Measurements from ENCODE around the gene MED9. TPM values are rescaled to one million over a fixed set of nuclear protein-coding genes. Genes with fewer than 3 reads are reported as not detected.

Gene MED9
- total and polyA plus RNA-seq, 2 donors: 14.3 TPM

DNA sequence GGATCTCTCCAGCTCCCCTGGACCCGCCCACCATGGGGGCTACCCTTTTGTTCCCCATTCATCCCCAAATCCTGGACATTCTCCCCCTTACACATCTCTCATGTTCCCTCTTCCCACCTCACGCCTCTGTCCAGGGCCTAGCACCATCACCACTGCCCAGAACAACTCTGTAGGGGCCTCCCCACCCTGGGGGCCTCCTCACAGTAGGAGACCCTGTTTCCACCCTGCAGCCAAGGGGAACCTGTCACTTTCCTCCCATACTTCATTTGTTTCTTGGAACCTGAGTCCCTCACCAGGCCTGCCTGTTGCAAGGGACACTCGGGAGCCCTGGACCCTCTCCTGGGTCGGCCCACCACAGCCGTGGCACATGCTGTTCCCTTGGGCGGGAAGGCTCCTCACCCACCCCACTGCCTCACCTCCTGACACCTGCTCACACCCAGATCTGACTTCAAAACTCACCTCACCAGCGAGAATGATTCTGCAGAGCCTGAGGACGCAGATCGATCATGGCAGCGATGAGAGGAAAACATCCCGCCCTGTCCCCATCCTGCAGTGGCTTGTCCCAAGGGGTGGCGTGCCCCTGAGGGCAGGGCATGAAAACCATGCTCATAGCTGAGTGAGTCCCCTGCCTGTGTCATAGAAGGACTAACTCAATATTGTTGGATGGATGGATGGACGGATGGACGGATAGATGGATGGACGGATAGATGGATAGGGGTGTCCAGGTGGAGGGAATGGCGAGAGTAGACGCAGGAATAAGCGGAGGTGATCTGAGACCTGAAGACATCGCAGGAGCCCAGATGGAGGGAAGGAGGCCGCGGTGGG lies 26.2 kb downstream of the MED9 start:
- Histone ChIP-seq H3K27me3 (ENCODE audit: control insufficient read depth in 2 of 2, insufficient read depth in 1 of 2, low read length in 1 of 2) (no peaks in the 10 kb centered on the region), H3K9me3 (ENCODE audit: control insufficient read depth in 2 of 2, insufficient read depth in 1 of 2, low read length in 1 of 2) (peaks cover 0 to 2% of the 10 kb centered on the region in 2 donors), H3K4me3 (ENCODE audit: low read length in 2 of 2) (no peak overlapping the region), H3K27ac (ENCODE audit: low read depth in 1 of 2, low read length in 1 of 2) (no peak overlapping the region), H3K4me1 (ENCODE audit: control insufficient read depth in 2 of 2, insufficient read depth in 2 of 2, low read length in 2 of 2) (no peaks in the 10 kb centered on the region), H3K36me3 (ENCODE audit: control insufficient read depth in 2 of 2, insufficient read depth in 2 of 2, low read length in 1 of 2) (no peaks in the 10 kb centered on the region)
- 96% methylated on average over 21 of the region's 21 CpGs for WGBS
- DNase-seq (ENCODE audit: low read depth in 6 of 9, low spot score in 9 of 9): no peak

DNA sequence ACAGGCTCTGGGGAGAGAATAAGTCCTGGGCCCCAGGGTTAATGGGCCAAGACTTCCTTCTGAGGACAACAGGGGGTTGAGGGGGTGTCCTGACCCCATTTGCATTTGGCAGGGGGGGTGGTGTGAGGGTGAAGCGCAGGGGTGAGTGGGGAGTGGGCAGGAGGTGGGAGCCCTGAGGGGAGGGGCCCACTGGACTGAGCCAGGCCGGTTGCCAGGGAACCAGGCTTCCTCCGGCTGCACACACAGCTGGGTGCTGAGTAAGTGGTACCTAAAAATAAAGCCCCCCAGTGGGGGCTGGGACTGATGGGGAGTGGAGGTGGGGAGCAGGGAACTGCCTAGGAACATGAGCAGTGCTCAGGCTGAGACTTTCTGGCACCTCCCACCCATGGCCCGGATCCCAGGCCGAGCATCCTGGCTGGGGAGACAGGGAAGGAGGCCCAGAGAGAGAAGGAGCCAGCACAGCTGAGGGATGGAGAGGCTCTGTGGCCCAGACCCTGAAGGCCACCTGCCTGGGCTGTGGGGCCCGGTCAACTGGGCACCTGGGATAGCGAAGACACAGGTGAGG lies 26.8 kb downstream of the MED9 start:
- no peak for DNase-seq (ENCODE audit: low read depth in 6 of 9, low spot score in 9 of 9)
- H3K36me3 ChIP-seq (ENCODE audit: control insufficient read depth in 2 of 2, insufficient read depth in 2 of 2, low read length in 1 of 2): no peaks in the 10 kb centered on the region
- H3K27ac ChIP-seq (ENCODE audit: low read depth in 1 of 2, low read length in 1 of 2): no peak overlapping the region
- peaks cover 0 to 2% of the 10 kb centered on the region in 2 donors for H3K9me3 ChIP-seq (ENCODE audit: control insufficient read depth in 2 of 2, insufficient read depth in 1 of 2, low read length in 1 of 2)
- no peaks in the 10 kb centered on the region for H3K27me3 ChIP-seq (ENCODE audit: control insufficient read depth in 2 of 2, insufficient read depth in 1 of 2, low read length in 1 of 2)
- WGBS: 85% methylated on average over 7 of the region's 7 CpGs
- peaks cover 0 to 1% of the 10 kb centered on the region in 2 donors for H3K4me1 ChIP-seq (ENCODE audit: control insufficient read depth in 2 of 2, insufficient read depth in 2 of 2, low read length in 2 of 2)
- no peak overlapping the region for H3K4me3 ChIP-seq (ENCODE audit: low read length in 2 of 2)

DNA sequence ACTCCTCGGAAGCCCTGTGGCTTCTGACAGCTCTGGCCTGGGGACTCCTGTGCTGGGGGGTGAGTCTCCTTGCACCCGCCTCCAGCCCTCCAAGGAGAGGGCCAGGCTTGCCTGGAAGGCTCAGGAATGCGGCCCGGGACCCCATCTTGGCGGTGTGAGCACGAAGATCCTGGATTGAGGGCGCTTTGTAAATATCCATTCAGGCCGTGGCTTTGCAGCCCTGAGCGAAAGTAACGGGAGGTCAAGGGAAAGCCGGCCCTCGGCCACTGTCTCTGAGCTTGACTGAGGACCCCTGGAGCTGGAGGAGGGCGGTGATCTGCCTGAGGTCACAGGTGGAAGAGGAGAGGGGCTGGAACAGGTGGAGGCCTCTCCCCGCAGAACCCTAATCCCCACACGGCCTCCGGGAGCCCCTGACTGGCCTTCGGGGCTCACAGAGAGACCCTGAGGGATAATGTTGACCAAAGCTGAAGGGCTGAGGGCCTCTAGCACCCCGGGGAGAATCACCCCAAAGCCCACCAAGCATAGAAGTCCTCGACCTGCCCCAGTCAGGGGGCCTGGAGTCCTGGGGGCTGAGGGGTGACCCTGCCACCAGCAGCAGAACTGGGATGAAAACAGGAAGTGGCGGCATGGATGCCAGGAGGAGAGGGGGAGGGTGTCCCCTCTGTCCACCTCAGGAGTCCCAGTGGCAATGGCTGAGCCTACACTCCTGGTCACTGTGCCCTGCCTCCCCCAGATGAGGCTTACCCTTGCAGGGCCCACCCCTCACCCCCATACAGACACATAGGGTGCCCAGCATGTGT lies 27.7 kb downstream of the MED9 start:
- WGBS: 94% methylated on average over 20 of the region's 20 CpGs
- Histone ChIP-seq H3K4me1 (ENCODE audit: control insufficient read depth in 2 of 2, insufficient read depth in 2 of 2, low read length in 2 of 2) (peaks cover 0 to 7% of the 10 kb centered on the region in 2 donors), H3K4me3 (ENCODE audit: low read length in 2 of 2) (no peak overlapping the region), H3K36me3 (ENCODE audit: control insufficient read depth in 2 of 2, insufficient read depth in 2 of 2, low read length in 1 of 2) (no peaks in the 10 kb centered on the region), H3K27me3 (ENCODE audit: control insufficient read depth in 2 of 2, insufficient read depth in 1 of 2, low read length in 1 of 2) (no peaks in the 10 kb centered on the region), H3K27ac (ENCODE audit: low read depth in 1 of 2, low read length in 1 of 2) (no peak overlapping the region), H3K9me3 (ENCODE audit: control insufficient read depth in 2 of 2, insufficient read depth in 1 of 2, low read length in 1 of 2) (peaks cover 0 to 2% of the 10 kb centered on the region in 2 donors)
- DNase-seq (ENCODE audit: low read depth in 6 of 9, low spot score in 9 of 9): no peak

DNA sequence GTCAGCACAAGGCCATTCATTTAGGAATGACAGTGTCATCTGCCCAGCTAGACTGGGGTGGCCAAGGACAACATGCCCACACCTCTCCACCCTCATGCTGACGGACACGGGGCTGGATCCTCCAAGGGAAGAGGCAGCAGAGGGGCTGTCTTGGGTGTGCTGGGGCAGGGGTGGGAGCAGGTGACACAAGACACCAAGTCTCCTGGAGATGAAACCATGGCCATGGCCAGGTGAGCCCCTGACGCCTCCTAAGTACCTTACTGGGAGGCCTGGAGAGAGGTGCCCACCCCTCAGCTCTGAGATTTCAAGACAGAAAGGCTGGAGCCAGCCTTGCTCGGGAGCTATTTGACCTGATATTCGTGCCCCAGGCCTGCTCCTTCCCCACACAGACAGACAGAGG lies 28.4 kb downstream of the MED9 start:
- Histone ChIP-seq H3K9me3 (ENCODE audit: control insufficient read depth in 2 of 2, insufficient read depth in 1 of 2, low read length in 1 of 2) (peaks cover 0 to 2% of the 10 kb centered on the region in 2 donors), H3K27me3 (ENCODE audit: control insufficient read depth in 2 of 2, insufficient read depth in 1 of 2, low read length in 1 of 2) (no peaks in the 10 kb centered on the region), H3K4me1 (ENCODE audit: control insufficient read depth in 2 of 2, insufficient read depth in 2 of 2, low read length in 2 of 2) (peaks cover 0 to 13% of the 10 kb centered on the region in 2 donors), H3K36me3 (ENCODE audit: control insufficient read depth in 2 of 2, insufficient read depth in 2 of 2, low read length in 1 of 2) (no peaks in the 10 kb centered on the region), H3K4me3 (ENCODE audit: low read length in 2 of 2) (no peak overlapping the region), H3K27ac (ENCODE audit: low read depth in 1 of 2, low read length in 1 of 2) (no peak overlapping the region)
- DNase-seq (ENCODE audit: low read depth in 6 of 9, low spot score in 9 of 9): no peak
- 95% methylated on average over 5 of the region's 5 CpGs for WGBS

DNA sequence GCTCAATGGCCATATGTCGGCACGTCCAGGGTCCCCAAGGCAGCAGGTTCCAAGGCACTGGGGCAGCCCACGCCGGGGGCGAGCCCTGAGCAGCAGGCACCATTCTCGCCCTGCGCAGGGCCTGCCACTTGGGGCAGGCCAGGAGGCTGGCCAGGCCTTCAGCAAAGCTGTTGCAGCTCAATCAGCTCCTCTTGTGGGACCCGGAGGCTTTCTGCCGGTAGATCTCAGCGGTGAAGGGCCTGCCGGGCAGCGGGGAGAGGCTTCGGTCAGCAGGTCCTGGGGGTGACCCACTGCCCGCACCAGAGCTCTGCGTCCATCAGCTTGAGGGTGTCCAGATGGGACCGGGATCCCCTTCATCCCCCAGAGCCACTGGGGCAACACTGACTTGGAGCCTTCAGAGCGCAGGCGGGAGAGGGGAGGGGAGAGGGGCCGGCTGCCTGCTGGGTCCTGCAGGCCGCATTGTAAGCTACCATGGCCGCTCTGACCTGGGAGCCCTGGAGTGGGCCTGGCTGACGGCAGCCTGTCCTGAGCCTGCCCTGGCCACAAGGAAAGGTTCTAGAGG lies 28.9 kb downstream of the MED9 start:
- 96% methylated on average over 22 of the region's 22 CpGs for WGBS
- Histone ChIP-seq H3K27ac (ENCODE audit: low read depth in 1 of 2, low read length in 1 of 2) (no peak overlapping the region), H3K4me1 (ENCODE audit: control insufficient read depth in 2 of 2, insufficient read depth in 2 of 2, low read length in 2 of 2) (peaks cover 0 to 18% of the 10 kb centered on the region in 2 donors), H3K36me3 (ENCODE audit: control insufficient read depth in 2 of 2, insufficient read depth in 2 of 2, low read length in 1 of 2) (no peaks in the 10 kb centered on the region), H3K9me3 (ENCODE audit: control insufficient read depth in 2 of 2, insufficient read depth in 1 of 2, low read length in 1 of 2) (peaks cover 0 to 2% of the 10 kb centered on the region in 2 donors), H3K27me3 (ENCODE audit: control insufficient read depth in 2 of 2, insufficient read depth in 1 of 2, low read length in 1 of 2) (no peaks in the 10 kb centered on the region), H3K4me3 (ENCODE audit: low read length in 2 of 2) (no peak overlapping the region)
- DNase-seq (ENCODE audit: low read depth in 6 of 9, low spot score in 9 of 9): no peak

DNA sequence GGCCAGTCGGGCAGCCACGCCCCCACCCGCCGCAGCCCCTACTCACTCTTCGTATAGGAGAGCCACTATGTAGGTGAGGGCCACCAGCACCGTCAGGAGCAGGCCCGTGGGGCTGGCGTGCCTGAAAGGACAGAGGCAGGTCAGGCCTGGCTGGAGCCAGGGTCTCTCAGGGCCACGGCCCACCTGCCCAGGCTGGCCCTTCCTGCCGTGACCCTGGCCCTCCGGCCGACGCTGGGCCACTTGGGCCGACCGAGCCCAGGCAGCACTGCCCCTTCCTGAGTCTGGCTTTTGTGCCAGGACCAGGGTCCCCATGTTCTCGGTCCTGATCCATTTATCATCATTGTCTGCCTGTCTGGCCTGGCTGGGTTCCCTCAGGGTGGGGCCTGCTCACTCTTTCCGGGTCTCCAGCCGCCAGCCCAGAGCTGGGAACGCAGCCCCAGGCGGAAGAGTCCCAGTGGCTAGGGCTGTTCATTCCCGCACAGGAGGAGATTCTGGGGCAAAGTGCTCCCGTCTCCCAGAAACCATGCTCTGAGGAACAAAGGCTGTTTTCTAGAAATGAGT lies 29.5 kb downstream of the MED9 start:
- H3K27me3 ChIP-seq (ENCODE audit: control insufficient read depth in 2 of 2, insufficient read depth in 1 of 2, low read length in 1 of 2): no peaks in the 10 kb centered on the region
- no peak overlapping the region for H3K4me3 ChIP-seq (ENCODE audit: low read length in 2 of 2)
- WGBS: 96% methylated on average over 22 of the region's 22 CpGs
- H3K9me3 ChIP-seq (ENCODE audit: control insufficient read depth in 2 of 2, insufficient read depth in 1 of 2, low read length in 1 of 2): peaks cover 0 to 2% of the 10 kb centered on the region in 2 donors
- peaks cover 0 to 24% of the 10 kb centered on the region in 2 donors for H3K4me1 ChIP-seq (ENCODE audit: control insufficient read depth in 2 of 2, insufficient read depth in 2 of 2, low read length in 2 of 2)
- no peak for DNase-seq (ENCODE audit: low read depth in 6 of 9, low spot score in 9 of 9)
- no peak overlapping the region for H3K27ac ChIP-seq (ENCODE audit: low read depth in 1 of 2, low read length in 1 of 2)
- no peaks in the 10 kb centered on the region for H3K36me3 ChIP-seq (ENCODE audit: control insufficient read depth in 2 of 2, insufficient read depth in 2 of 2, low read length in 1 of 2)

DNA sequence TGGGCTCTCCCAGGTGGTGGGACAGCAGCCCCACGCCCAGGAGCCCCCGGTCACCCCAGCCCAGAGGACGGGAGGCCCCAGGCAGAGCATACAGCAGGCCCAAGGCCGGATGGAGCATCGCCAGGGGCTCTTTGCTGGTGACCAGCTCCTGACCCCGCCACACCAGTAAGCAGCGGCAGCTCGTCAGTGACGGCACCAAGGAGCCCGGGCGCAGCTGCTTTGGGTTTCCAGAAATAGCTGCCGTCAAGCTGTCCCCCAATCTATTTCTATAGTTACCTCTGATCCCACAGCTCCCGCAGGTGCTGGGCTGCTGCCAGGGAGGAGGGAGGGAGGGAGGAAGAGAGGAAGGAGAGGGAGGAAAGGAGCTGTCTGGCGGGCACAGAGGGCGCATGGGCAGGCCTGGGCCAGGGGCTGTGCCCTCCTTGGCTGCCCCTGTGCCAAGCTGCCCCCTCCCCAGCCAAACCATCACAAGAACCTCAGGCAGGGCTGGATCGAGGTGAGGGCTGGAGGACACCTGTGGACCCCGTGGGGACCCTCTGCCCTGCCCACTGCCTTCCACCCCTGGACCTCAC lies 30.2 kb downstream of the MED9 start:
- H3K9me3 ChIP-seq (ENCODE audit: control insufficient read depth in 2 of 2, insufficient read depth in 1 of 2, low read length in 1 of 2): peaks cover 0 to 2% of the 10 kb centered on the region in 2 donors
- no peak overlapping the region for H3K4me3 ChIP-seq (ENCODE audit: low read length in 2 of 2)
- WGBS: 39% methylated on average over 17 of the region's 17 CpGs
- H3K4me1 ChIP-seq (ENCODE audit: control insufficient read depth in 2 of 2, insufficient read depth in 2 of 2, low read length in 2 of 2): peaks cover 0 to 31% of the 10 kb centered on the region in 2 donors
- H3K27me3 ChIP-seq (ENCODE audit: control insufficient read depth in 2 of 2, insufficient read depth in 1 of 2, low read length in 1 of 2): no peaks in the 10 kb centered on the region
- DNase-seq (ENCODE audit: low read depth in 6 of 9, low spot score in 9 of 9): no peak
- no peaks in the 10 kb centered on the region for H3K36me3 ChIP-seq (ENCODE audit: control insufficient read depth in 2 of 2, insufficient read depth in 2 of 2, low read length in 1 of 2)
- no peak overlapping the region for H3K27ac ChIP-seq (ENCODE audit: low read depth in 1 of 2, low read length in 1 of 2)

DNA sequence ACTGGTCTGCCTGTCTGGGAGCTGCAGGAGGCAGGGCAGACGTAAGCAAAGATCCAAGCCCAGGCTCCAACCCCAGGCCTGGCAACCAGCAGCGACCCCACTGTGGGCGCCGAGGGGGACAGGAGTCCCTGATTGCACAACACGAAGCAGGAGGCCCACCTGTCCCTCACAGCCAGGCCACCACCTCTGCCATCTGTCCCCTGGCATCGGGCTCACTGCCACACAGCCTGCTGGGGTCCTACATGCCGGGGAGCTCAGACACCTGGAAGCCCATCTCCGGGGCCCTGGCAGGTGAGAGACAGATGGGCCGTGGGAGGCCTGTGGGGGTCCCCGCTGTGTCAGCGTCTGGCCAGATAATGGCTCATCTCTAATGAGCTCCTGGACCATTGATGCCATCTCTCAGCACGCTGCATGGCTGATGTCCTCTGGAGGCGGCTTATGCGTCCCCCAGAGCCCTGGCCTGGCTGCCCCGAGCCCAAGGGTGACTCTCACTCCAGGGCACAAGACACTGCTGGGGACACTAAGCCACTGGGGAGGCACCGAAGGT lies 30.7 kb downstream of the MED9 start:
- DNase-seq (ENCODE audit: low read depth in 6 of 9, low spot score in 9 of 9): no peak
- H3K27me3 ChIP-seq (ENCODE audit: control insufficient read depth in 2 of 2, insufficient read depth in 1 of 2, low read length in 1 of 2): no peaks in the 10 kb centered on the region
- no peak overlapping the region for H3K4me3 ChIP-seq (ENCODE audit: low read length in 2 of 2)
- H3K4me1 ChIP-seq (ENCODE audit: control insufficient read depth in 2 of 2, insufficient read depth in 2 of 2, low read length in 2 of 2): peaks cover 0 to 37% of the 10 kb centered on the region in 2 donors
- WGBS: 95% methylated on average over 16 of the region's 16 CpGs
- H3K36me3 ChIP-seq (ENCODE audit: control insufficient read depth in 2 of 2, insufficient read depth in 2 of 2, low read length in 1 of 2): no peaks in the 10 kb centered on the region
- H3K27ac ChIP-seq (ENCODE audit: low read depth in 1 of 2, low read length in 1 of 2): no peak overlapping the region
- H3K9me3 ChIP-seq (ENCODE audit: control insufficient read depth in 2 of 2, insufficient read depth in 1 of 2, low read length in 1 of 2): peaks cover 0 to 2% of the 10 kb centered on the region in 2 donors
